Liver (tissue), 9 donors: ENCODE measurements around the gene CKAP5. TPM values are rescaled to one million over a fixed set of nuclear protein-coding genes. Genes with fewer than 3 reads are reported as not detected.

Experiments
- DNase-seq: peaks from one replicate; pipeline ENCODE4 v3.0.0-alpha.2; 2017; ENCODE audit warnings: low spot score
- H3K27ac ChIP-seq, 2 donors: one replicate each; pipeline ENCODE4 v1.7.0; 2013; ENCODE audit warnings: inconsistent platforms in 2 of 2, low read length in 2 of 2, control low read depth in 1 of 2, low read depth in 1 of 2, mild to moderate bottlenecking in 1 of 2
- H3K27me3 ChIP-seq, 4 donors: one replicate each; pipeline versions ENCODE4 v1.6.1 to v1.7.0; 2013; ENCODE audit warnings: low read length in 3 of 4, inconsistent platforms in 1 of 4, mild to moderate bottlenecking in 1 of 4, moderate library complexity in 1 of 4; ENCODE audit not compliant: control insufficient read depth in 4 of 4, insufficient read depth in 4 of 4
- H3K36me3 ChIP-seq, 4 donors: one replicate each; pipeline versions ENCODE4 v1.6.1 to v1.7.0; 2013; ENCODE audit warnings: low read length in 3 of 4, mild to moderate bottlenecking in 3 of 4, low read depth in 1 of 4, moderate library complexity in 1 of 4; ENCODE audit not compliant: control insufficient read depth in 4 of 4, insufficient read depth in 3 of 4
- H3K4me1 ChIP-seq, 4 donors: one replicate each; pipeline versions ENCODE4 v1.6.1 to v1.7.0; 2013; ENCODE audit warnings: low read length in 3 of 4, mild to moderate bottlenecking in 3 of 4, moderate library complexity in 1 of 4; ENCODE audit not compliant: control insufficient read depth in 4 of 4, insufficient read depth in 4 of 4
- H3K4me3 ChIP-seq, 3 donors: one replicate each; pipeline versions ENCODE4 v1.6.1 to v1.7.0; 2013; ENCODE audit warnings: low read length in 3 of 3, control low read depth in 1 of 3, low read depth in 1 of 3, mild to moderate bottlenecking in 1 of 3
- H3K9ac ChIP-seq, 2 donors: one replicate each; pipeline ENCODE4 v1.7.0; 2013; ENCODE audit warnings: low read length in 2 of 2, mild to moderate bottlenecking in 2 of 2, moderate library complexity in 2 of 2, control low read depth in 1 of 2, low read depth in 1 of 2
- H3K9me3 ChIP-seq, 4 donors: one replicate each; pipeline versions ENCODE4 v1.6.1 to v1.7.0; 2013; ENCODE audit warnings: low read length in 3 of 4; ENCODE audit not compliant: control insufficient read depth in 4 of 4
- ATF3 ChIP-seq: IDR thresholded peaks from 2 replicates; pipeline ENCODE4 v1.6.1; 2016; ENCODE audit warnings: antibody characterized with exemption
- CTCF ChIP-seq: fragments of 150-350 bp; IDR thresholded peaks from 2 replicates; pipeline ENCODE4 v1.5.1; 2017; ENCODE audit warnings: improper control_type of control experiment, low read depth, low read length; ENCODE audit not compliant: missing input control
- FOXA1 ChIP-seq: IDR thresholded peaks from 2 replicates; pipeline ENCODE4 v1.6.1; 2016; ENCODE audit warnings: antibody characterized with exemption
- GABPA ChIP-seq, 2 donors: IDR thresholded peaks in 1 of 2; conservative IDR thresholded peaks in 1 of 2; 2 replicates each; pipeline ENCODE4 v1.6.1; 2016; ENCODE audit warnings: antibody characterized with exemption in 2 of 2, mild to moderate bottlenecking in 1 of 2, moderate library complexity in 1 of 2
- HNF4A ChIP-seq, 2 donors: conservative IDR thresholded peaks; 2 replicates each; pipeline ENCODE4 v1.6.1; 2016; ENCODE audit warnings: antibody characterized with exemption in 2 of 2, mild to moderate bottlenecking in 2 of 2
- HNF4G ChIP-seq: IDR thresholded peaks from 2 replicates; pipeline ENCODE4 v1.6.1; 2016; ENCODE audit warnings: antibody characterized with exemption
- JUND ChIP-seq, 2 donors: IDR thresholded peaks; 2 replicates each; pipeline ENCODE4 v1.6.1; 2016; ENCODE audit warnings: antibody characterized with exemption in 2 of 2
- MAX ChIP-seq: IDR thresholded peaks from 2 replicates; pipeline ENCODE4 v1.6.1; 2016; ENCODE audit warnings: antibody characterized with exemption
- NR2F2 ChIP-seq: IDR thresholded peaks from 2 replicates; pipeline ENCODE4 v1.6.1; 2016; ENCODE audit warnings: antibody characterized with exemption
- RAD21 ChIP-seq, 2 donors: IDR thresholded peaks; 2 replicates each; pipeline ENCODE4 v1.6.1; 2016; ENCODE audit warnings: antibody characterized with exemption in 2 of 2, mild to moderate bottlenecking in 2 of 2
- RXRA ChIP-seq, 2 donors: IDR thresholded peaks; 2 replicates each; pipeline ENCODE4 v1.6.1; 2017 to 2018; ENCODE audit warnings: antibody characterized with exemption in 2 of 2, mild to moderate bottlenecking in 1 of 2
- SP1 ChIP-seq: IDR thresholded peaks from 2 replicates; pipeline ENCODE4 v1.6.1; 2018; ENCODE audit warnings: antibody characterized with exemption, mild to moderate bottlenecking
- TAF1 ChIP-seq: conservative IDR thresholded peaks from 2 replicates; pipeline ENCODE4 v1.6.1; 2016; ENCODE audit warnings: antibody characterized with exemption, mild to moderate bottlenecking
- WGBS: extraction: QIAGEN DNeasy Blood & Tissue Kit; methylation state at CpG from one replicate; pipeline ENCODE4 v1.1.7; 2013; 5-methylcytosine and 5-hydroxymethylcytosine counted together
- polyA plus RNA-seq, 2 donors: library from polyadenylated mRNA; stranded (reverse) in 1 of 2; unstranded in 1 of 2; fragments of 200-250 nt in 1 of 2; fragments of >200 nt in 1 of 2; fragmentation: Nextera tagmentation in 1 of 2; extraction: Ambion mirVana in 1 of 2; gene quantifications; one replicate each; pipeline versions ENCODE4 v1.2.1 to v1.2.3, GENCODE V29; 2013 to 2015
- total RNA-seq, 2 donors: library from RNA; depleted of rRNA; stranded (reverse); fragments of >200 nt; gene quantifications; one replicate each; pipeline ENCODE4 v1.2.3, GENCODE V29; 2014
- TF ChIP-seq, protein P1 (sequence below): IDR thresholded peaks from 2 replicates; pipeline ENCODE4 v1.6.1; 2016; ENCODE audit warnings: antibody characterized with exemption
- donor health status: healthy.
- donor health status: healthy.
- donor health status: healthy.
- donor health status: healthy.
- donor health status: healthy.

Gene CKAP5
- total RNA-seq, result 10 to 100 TPM; 17.9 to 70.4 TPM
- 10 to 100 TPM in 1 of 2 donors, 1 to 10 TPM in 1; 6.1 to 13.0 TPM for polyA plus RNA-seq

DNA sequence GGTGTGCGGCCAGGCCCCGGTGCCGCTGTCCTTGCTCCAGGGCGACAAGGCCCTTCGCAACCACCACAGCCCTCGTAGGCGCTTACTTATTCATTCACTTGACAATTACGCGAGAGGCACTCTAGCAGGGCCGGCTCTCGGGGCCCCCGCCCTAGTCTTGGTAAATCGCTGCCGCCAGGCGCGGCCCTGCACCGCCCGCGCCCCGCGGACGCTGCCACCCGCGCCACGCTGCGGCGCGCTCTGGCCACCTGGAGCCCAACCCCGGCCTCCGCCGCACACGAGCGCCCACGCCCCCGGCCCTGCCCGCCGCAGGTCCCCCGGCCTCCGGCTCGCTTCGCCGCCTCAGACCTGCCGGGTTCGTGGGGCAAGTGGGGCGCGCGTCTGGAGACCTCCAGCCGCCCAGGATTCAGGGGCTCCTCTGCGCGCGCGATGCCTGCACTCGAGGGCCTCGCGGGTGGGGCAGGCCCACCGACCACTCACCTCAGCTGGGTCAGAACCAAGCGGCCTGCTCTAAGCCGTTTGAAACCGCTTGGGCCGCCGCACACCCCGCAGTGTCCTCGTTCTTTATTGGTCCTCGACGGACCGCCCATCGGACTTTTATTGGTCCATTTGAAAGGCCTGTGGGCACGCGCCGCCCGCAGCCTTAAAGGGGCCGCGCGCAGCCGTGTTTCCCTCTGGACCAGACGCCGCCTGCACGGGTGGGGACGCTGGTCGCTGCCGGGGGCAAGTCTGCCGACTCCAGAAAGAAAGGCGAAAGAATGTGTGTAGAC, at the start of gene CKAP5:
TSS of gene CKAP5 (minus strand) at position 541 of the 770 bp plus-strand sequence. CDS start 25,049 bp downstream, outside the sequence.
- Histone ChIP-seq H3K36me3 (peaks cover 0 to 2% (median 0%) of the 10 kb centered on the region in 4 donors), H3K27ac (peak within 1 kb of the TSS; percentile 55 to 84), H3K4me1 (peaks cover 4 to 14% (median 9%) of the 10 kb centered on the region in 4 donors), H3K4me3 (peak within 1 kb of the TSS; percentile 77 to 89 (median 89)), H3K9ac (peak within 1 kb of the TSS; percentile 57 to 90), H3K27me3 (no peaks in the 10 kb centered on the region), H3K9me3 (peaks cover 0 to under 1% (median 0%) of the 10 kb centered on the region in 4 donors)
- WGBS, result under 1% methylated on average over 83 of the region's 83 CpGs
- TF ChIP-seq SP1 (peak; percentile 98), MAX (peak; percentile 85), RAD21 (IDR thresholded peaks at IDR 0.05) (peak in 1 of 2 donors; percentile 8)
- TF ChIP-seq, protein P1, sequence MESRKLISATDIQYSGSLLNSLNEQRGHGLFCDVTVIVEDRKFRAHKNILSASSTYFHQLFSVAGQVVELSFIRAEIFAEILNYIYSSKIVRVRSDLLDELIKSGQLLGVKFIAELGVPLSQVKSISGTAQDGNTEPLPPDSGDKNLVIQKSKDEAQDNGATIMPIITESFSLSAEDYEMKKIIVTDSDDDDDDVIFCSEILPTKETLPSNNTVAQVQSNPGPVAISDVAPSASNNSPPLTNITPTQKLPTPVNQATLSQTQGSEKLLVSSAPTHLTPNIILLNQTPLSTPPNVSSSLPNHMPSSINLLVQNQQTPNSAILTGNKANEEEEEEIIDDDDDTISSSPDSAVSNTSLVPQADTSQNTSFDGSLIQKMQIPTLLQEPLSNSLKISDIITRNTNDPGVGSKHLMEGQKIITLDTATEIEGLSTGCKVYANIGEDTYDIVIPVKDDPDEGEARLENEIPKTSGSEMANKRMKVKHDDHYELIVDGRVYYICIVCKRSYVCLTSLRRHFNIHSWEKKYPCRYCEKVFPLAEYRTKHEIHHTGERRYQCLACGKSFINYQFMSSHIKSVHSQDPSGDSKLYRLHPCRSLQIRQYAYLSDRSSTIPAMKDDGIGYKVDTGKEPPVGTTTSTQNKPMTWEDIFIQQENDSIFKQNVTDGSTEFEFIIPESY, result no peak
- peak; percentile 91 for DNase-seq

DNA sequence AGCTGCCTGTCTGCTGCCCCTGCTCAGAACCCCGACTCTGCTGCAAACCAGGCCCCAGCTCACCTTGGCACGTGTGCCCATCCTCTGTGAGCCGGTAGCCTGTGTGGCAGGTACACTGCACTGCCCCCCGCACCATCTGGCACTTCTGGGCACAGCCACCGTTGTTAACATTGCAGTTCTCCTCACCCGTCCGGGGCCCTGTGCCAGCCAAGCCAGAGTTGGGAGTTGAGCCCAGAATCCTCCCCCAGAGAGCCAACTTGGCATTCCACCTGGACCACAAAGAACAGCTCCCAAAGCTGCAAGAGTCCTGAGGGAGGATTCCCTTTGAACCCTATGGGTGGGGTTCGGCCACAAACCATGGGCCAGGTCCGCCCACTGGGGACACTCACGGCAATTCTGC, 49.7 kb upstream of the CKAP5 start:
- no peak for DNase-seq
- H3K27me3 ChIP-seq, result no peaks in the 10 kb centered on the region

GRCh38 chr11:46894961-46895360, 48.9 kb upstream of the CKAP5 start:
- no peaks in the 10 kb centered on the region for H3K9me3 ChIP-seq
- TF ChIP-seq HNF4A (conservative IDR thresholded peaks at IDR 0.05) (no peak), MAX (no peak), FOXA1 (no peak), TAF1 (no peak), CTCF (no peak), HNF4G (no peak), GABPA (IDR thresholded peaks at IDR 0.05 in 1 of 2, conservative IDR thresholded peaks at IDR 0.05 in 1 of 2) (no peak), SP1 (no peak), NR2F2 (no peak), ATF3 (no peak), RAD21 (IDR thresholded peaks at IDR 0.05) (no peak)
- TF ChIP-seq, protein P1, result no peak
- no peaks in the 10 kb centered on the region for H3K36me3 ChIP-seq
- H3K4me1 ChIP-seq, result peaks cover 0 to 7% (median 5%) of the 10 kb centered on the region in 4 donors
- no peak overlapping the region for H3K9ac ChIP-seq
- WGBS, result 93% methylated on average over 10 of the region's 10 CpGs
- no peak overlapping the region for H3K27ac ChIP-seq
- no peak overlapping the region for H3K4me3 ChIP-seq
- no peak for DNase-seq
- no peaks in the 10 kb centered on the region for H3K27me3 ChIP-seq

More for the DNA sequence above, 49.7 kb upstream of the CKAP5 start:
- Histone ChIP-seq H3K9me3 (no peaks in the 10 kb centered on the region), H3K9ac (no peak overlapping the region), H3K4me1 (peaks cover 0 to 7% (median 5%) of the 10 kb centered on the region in 4 donors), H3K27ac (no peak overlapping the region), H3K36me3 (no peaks in the 10 kb centered on the region), H3K4me3 (no peak overlapping the region)
- WGBS, result 45% methylated on average over 10 of the region's 10 CpGs
- TF ChIP-seq HNF4G (no peak), HNF4A (conservative IDR thresholded peaks at IDR 0.05) (peak in 1 of 2 donors; percentile 14), RAD21 (IDR thresholded peaks at IDR 0.05) (peak; percentile 17 to 35), JUND (IDR thresholded peaks at IDR 0.05) (no peak), TAF1 (no peak), RXRA (IDR thresholded peaks at IDR 0.05) (peak in 1 of 2 donors; percentile 25), SP1 (no peak)
